Smooth muscle cell (in vitro differentiated cells): ENCODE data around the gene SRMS. TPM values are rescaled to one million over a fixed set of nuclear protein-coding genes. Genes with fewer than 3 reads are reported as not detected.

Experiments
- DNase-seq: peaks from one replicate; lab custom pipeline; 2025; ENCODE audit not compliant: unreplicated experiment; lab: John Stamatoyannopoulos, UW
- H2AFZ ChIP-seq: fragments of 200-600 bp; sonication (generic); 2 replicates; pipeline ENCODE4 v1.6.0; 2016; ENCODE audit warnings: antibody characterized with exemption, low read depth, mild to moderate bottlenecking
- H3F3A ChIP-seq: fragments of 200-600 bp; sonication (generic); 2 replicates; pipeline ENCODE4 v1.6.0; 2017; ENCODE audit warnings: antibody characterized with exemption, low read depth
- H3K27ac ChIP-seq: fragments of 200-600 bp; sonication (generic); 2 replicates; pipeline ENCODE4 v1.5.1; 2016; ENCODE audit warnings: low read depth, mild to moderate bottlenecking
- H3K27me3 ChIP-seq: fragments of 200-600 bp; sonication (generic); 2 replicates; pipeline ENCODE4 v1.6.1; 2016; ENCODE audit warnings: low read depth, mild to moderate bottlenecking
- H3K36me3 ChIP-seq: fragments of 200-600 bp; sonication (generic); 2 replicates; pipeline ENCODE4 v1.5.1; 2016; ENCODE audit warnings: low read depth
- H3K4me1 ChIP-seq: fragments of 200-600 bp; sonication (generic); 2 replicates; pipeline ENCODE4 v1.5.1; 2016; ENCODE audit warnings: low read depth
- H3K4me2 ChIP-seq: fragments of 200-600 bp; sonication (generic); 2 replicates; pipeline ENCODE4 v1.6.0; 2016; ENCODE audit warnings: mild to moderate bottlenecking
- H3K4me3 ChIP-seq: fragments of 200-600 bp; sonication (generic); 2 replicates; pipeline ENCODE4 v1.5.1; 2016; ENCODE audit warnings: mild to moderate bottlenecking
- H3K79me2 ChIP-seq: fragments of 200-600 bp; sonication (generic); 2 replicates; pipeline ENCODE4 v1.6.0; 2016; ENCODE audit warnings: low read depth, mild to moderate bottlenecking
- H3K9ac ChIP-seq: fragments of 200-600 bp; sonication (generic); 2 replicates; pipeline ENCODE4 v1.6.0; 2016; ENCODE audit warnings: low read depth
- H3K9me3 ChIP-seq: fragments of 200-600 bp; sonication (generic); replicated peaks from 2 replicates; pipeline ENCODE4 v1.5.1; 2016; ENCODE audit warnings: low read depth
- H4K20me1 ChIP-seq: fragments of 200-600 bp; sonication (generic); 2 replicates; pipeline ENCODE4 v1.6.0; 2016; ENCODE audit warnings: low read depth
- CTCF ChIP-seq: fragments of 200-600 bp; sonication (generic); IDR thresholded peaks from 2 replicates; pipeline ENCODE4 v1.5.1; 2017; ENCODE audit warnings: borderline replicate concordance, mild to moderate bottlenecking, antibody characterized with exemption; ENCODE audit not compliant: insufficient read depth, poor library complexity, severe bottlenecking
- WGBS: methylation state at CpG from one replicate; pipeline ENCODE4 v1.1.7; 2016; ENCODE audit warnings: low lambda C conversion rate; 5-methylcytosine and 5-hydroxymethylcytosine counted together
- polyA plus RNA-seq: library from polyadenylated mRNA; unstranded; fragments of >200 nt; fragmentation: Nextera tagmentation; extraction: Ambion mirVana; gene quantifications from 2 replicates; pipeline ENCODE4 v1.2.1, GENCODE V29; 2016
- total RNA-seq: library from RNA; depleted of rRNA; stranded (reverse); fragments of >200 nt; gene quantifications from 2 replicates; pipeline ENCODE4 v1.2.3, GENCODE V29; 2014

Gene SRMS
- total and polyA plus RNA-seq, 2 experiments from 2014 or later: not detected

GRCh38 chr20:63554361-63555278 lies 7.1 kb upstream of the SRMS start:
- no peaks in the 10 kb centered on the region for H3K9me3 ChIP-seq
- WGBS: 74% methylated on average over 33 of the region's 38 CpGs
- H3F3A ChIP-seq: peaks cover 18% of the 10 kb centered on the region
- no peaks in the 10 kb centered on the region for H3K36me3 ChIP-seq
- no peaks in the 10 kb centered on the region for H3K27me3 ChIP-seq
- H3K4me3 ChIP-seq: peak overlapping the region; percentile 87
- no peak overlapping the region for H3K27ac ChIP-seq
- H3K4me1 ChIP-seq: peaks cover 8% of the 10 kb centered on the region
- H4K20me1 ChIP-seq: no peaks in the 10 kb centered on the region
- peak overlapping the region; percentile 93 for H3K9ac ChIP-seq
- H3K4me2 ChIP-seq: peak overlapping the region; percentile 100
- no peak overlapping the region for H2AFZ ChIP-seq
- H3K79me2 ChIP-seq: no peaks in the 10 kb centered on the region
- no peak for TF ChIP-seq CTCF
- DNase-seq: no peak

DNA sequence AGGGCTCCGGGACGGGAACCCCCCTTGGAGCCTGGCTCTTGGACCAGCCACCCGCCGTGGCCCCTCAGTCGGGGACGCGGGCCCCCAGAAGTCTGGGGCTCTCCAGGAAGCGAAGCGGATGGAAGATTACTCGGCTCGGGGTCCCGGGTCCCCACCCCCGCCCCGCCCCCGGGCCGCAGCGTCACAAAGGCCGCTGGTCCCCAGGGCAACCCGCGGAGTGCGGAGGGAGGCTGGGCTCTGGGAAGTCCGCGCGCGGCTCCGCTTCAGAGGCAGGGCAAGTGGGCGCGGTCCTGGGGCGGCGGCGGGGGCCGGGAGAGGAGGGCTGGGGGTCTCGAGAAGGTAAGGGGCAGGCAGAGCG lies 6.4 kb upstream of the SRMS start, which contains the start of gene FNDC11:
FNDC11 (plus strand) TSS at position 227 of the 358 bp plus-strand sequence. CDS start 1,505 bp downstream, outside the sequence.
- H2AFZ ChIP-seq: peak within 1 kb of the TSS; percentile 84
- no peaks in the 10 kb centered on the region for H3K27me3 ChIP-seq
- peak within 1 kb of the TSS; percentile 100 for H3K4me2 ChIP-seq
- 2% methylated on average over 9 of the region's 34 CpGs for WGBS
- TF ChIP-seq CTCF: no peak
- H3F3A ChIP-seq: peaks cover 18% of the 10 kb centered on the region
- H3K9ac ChIP-seq: peak within 1 kb of the TSS; percentile 93
- peak; percentile 65 for DNase-seq
- H3K4me1 ChIP-seq: peaks cover 8% of the 10 kb centered on the region
- no peaks in the 10 kb centered on the region for H3K9me3 ChIP-seq
- H3K79me2 ChIP-seq: no peaks in the 10 kb centered on the region
- no peaks in the 10 kb centered on the region for H4K20me1 ChIP-seq
- peak within 1 kb of the TSS; percentile 87 for H3K4me3 ChIP-seq
- H3K36me3 ChIP-seq: no peaks in the 10 kb centered on the region
- H3K27ac ChIP-seq: peak within 1 kb of the TSS; percentile 67

DNA sequence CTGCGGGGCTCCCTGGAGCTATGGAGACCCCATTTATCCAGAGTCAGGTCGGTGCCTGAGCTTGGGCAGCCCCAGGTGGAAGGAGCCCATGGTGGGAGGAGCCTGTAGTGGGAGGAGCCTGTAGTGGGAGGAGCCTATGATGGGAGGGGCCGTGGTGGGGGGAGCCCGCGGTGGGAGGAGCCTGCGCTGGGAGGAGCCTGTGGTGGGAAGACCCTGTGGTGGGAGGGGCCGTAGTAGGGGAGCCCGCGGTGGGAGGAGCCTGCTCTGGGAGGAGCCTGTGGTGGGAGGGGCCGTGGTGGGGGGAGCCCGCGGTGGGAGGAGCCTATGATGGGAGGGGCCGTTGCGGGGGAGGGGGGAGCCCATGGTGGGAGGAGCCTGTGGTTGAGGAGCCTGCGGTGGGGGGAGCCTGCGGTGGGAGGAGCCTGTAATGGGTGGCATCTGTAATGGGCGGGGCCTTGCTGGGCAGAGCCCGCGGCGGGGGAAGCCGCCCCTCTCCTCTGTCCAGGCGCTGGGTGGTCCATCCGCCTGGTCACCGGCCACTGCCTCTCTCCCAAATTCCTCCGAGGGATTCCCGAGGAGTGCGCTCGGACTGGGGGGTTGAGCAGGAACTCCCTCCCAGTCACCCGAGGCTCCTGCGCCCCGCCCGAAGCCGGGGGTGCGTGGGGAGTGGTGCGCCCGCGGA lies 5.8 kb upstream of the SRMS start:
- Histone ChIP-seq H3K4me3 (peak overlapping the region; percentile 87), H3K4me2 (peak overlapping the region; percentile 100), H3K4me1 (peaks cover 8% of the 10 kb centered on the region), H3K79me2 (no peaks in the 10 kb centered on the region), H3K36me3 (no peaks in the 10 kb centered on the region), H4K20me1 (no peaks in the 10 kb centered on the region), H3K9me3 (no peaks in the 10 kb centered on the region), H3K27me3 (no peaks in the 10 kb centered on the region), H3F3A (peaks cover 18% of the 10 kb centered on the region), H3K9ac (peak overlapping the region; percentile 93), H3K27ac (peak overlapping the region; percentile 67), H2AFZ (peak overlapping the region; percentile 84)
- WGBS: 2% methylated on average over 22 of the region's 37 CpGs
- no peak for TF ChIP-seq CTCF
- peak; percentile 90 for DNase-seq
